GOT3 (cell line): ENCODE data around the gene MYL7.
"Not testable (repeated sequence)": the region's sequence is repeated elsewhere in the genome, so short reads cannot be mapped to it uniquely, and the experiment has no call there.

ENCODE experiments used
- DNase-seq: peaks from one replicate; lab custom pipeline; 2025; ENCODE audit warnings: mixed read lengths; lab: John Stamatoyannopoulos, UW

Gene MYL7, protein sequence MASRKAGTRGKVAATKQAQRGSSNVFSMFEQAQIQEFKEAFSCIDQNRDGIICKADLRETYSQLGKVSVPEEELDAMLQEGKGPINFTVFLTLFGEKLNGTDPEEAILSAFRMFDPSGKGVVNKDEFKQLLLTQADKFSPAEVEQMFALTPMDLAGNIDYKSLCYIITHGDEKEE

DNA sequence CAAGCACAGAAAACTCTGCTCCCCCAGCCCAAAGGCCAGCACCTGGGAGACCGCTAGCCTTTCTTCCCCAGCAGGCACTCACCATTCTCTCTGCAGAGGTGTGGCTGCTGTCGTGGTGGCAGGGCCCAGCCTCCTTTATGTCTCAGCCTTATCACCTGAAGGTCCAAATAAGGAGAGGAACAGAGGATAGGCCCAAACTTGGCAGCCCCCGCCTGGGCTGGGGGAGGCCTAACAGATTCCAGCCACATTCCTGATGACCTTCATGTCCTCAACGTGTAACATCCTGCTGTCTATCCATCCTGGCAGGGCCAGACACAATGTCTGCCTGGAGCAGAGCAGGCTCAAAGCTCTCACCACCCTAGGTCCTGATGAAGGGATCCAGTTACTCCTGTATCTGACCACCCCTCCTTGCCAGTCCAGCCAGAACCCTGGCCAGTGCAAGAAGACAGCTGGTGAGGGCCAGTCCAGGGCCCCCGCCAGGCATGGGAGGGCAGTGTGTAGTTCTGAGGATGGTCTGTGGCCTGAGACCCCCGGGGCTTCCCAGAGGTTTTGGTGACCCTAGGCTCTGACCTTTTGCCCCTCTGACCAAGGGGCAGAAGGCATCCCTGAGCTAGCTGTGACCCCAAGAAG, at the start of gene MYL7:
Gene MYL7, minus strand, starts transcription at position 112 of the 630 bp plus-strand sequence. Its CDS starts 27 bp downstream, at position 85.
- no peak for DNase-seq

DNA sequence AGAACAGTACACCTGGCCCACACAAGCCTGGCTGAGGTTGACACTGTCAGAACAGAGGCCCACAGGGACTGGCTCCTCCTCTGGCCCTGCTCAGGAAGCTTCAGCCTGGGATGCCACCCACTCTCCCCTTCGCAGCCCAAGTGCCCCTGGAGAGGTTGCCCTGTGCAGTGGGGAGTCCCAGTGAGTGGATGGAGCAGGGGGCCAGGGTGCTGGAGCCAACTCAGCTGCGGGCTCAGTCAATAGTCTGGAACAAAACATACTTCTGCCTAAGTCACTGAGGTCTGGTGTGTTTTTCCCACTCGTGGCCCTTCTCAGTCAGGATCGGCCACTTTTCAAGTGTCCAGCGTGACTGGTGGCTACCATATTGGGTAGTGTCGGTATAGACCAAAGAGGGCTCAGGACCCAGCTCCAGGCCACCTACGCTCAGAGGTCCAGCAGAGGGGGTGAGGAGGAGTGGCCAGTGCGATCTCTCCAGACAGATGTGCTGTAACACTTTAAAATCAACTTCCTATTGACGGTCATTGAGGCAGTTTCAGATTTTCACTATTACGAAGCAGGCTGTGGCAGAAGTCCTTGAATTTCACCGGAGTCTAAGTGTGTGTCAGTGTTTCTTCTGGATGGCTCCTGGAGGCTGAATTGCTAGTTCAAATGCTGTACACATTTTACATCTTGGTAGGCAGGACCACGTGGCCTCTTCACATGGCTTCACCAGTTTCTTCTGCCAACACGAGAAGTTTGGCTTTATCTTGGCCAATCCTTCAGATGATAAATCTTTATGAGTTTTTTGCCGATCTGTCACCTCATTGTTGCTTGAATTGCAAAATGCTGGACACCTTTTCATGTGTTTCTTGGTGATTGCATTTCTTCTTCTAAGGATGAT, 49.1 kb upstream of the MYL7 start:
- DNase-seq: no peak

DNA sequence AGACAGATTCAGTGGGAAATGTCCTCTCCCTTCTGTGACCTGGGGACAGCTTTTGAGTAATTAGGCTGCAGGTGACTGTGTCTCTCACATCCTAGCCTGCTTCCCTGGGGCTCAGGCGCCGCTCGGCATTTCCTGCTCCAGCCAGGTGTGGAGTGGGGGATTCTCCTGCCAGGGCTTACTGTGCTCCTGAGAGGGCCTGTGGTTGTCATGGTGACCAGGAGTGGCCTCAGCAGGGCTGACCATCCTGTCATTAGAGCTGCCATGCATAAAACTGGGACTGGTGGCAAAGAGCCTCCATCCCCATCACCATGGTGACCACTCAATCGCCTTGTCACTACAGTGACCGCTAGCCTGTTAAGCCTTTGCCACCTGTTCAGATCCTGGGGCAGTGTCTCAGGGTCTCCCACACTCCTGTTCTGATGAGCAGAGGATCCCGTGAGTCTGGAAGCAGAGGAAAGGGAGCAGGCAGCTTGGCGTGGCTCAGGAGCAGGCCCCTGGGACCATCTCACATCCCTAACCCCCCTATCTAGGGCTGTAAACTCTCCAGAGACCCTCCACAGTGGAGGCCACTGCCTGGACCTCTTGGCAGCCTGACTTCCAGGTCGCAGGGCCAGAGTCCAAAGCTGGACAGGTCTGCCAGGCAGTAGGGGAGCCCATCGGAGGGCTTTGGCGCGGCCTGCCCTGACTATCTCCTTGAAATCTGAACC, 48.3 kb upstream of the MYL7 start, which contains the start of gene GCK:
Gene GCK, minus strand, starts transcription at position 154 of the 707 bp plus-strand sequence. CDS start 486 bp downstream, outside the sequence.
- no peak for DNase-seq

DNA sequence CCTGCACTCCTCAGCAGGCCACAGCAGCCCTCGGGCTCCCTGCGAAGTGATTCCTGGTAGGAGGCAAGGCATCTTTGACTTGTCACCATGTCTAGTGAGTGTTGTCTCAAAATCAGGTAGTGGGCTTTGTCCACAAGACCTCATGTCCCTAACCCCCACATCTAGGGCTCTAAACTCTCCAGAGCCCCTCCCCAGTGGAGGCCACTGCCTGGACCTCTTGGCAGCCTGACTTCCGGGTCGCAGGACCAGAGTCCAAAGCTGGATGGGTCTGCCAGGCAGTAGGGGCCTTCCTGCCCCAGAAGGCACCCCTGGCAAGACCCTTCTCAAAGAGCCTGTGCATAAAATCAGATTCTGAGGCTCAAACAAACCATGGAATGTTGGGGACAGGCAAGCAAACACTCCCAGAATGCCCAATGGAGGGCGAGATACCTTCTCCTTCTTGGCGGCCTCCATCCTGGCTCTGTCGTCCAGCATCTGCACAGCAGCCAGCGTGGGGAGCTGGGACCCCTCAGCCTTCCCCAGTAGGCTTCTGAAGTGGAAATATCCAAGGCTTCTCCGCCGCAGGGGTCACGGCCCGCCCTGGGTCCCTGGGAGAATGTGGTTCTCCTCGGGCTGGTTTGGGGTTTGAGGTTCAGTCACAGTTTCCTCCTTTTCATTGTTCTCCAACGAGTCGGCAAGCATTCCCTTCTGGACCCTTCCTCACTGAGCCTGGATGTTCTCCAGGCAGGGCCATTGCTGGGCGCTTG, 47.5 kb upstream of the MYL7 start:
- DNase-seq: no peak

DNA sequence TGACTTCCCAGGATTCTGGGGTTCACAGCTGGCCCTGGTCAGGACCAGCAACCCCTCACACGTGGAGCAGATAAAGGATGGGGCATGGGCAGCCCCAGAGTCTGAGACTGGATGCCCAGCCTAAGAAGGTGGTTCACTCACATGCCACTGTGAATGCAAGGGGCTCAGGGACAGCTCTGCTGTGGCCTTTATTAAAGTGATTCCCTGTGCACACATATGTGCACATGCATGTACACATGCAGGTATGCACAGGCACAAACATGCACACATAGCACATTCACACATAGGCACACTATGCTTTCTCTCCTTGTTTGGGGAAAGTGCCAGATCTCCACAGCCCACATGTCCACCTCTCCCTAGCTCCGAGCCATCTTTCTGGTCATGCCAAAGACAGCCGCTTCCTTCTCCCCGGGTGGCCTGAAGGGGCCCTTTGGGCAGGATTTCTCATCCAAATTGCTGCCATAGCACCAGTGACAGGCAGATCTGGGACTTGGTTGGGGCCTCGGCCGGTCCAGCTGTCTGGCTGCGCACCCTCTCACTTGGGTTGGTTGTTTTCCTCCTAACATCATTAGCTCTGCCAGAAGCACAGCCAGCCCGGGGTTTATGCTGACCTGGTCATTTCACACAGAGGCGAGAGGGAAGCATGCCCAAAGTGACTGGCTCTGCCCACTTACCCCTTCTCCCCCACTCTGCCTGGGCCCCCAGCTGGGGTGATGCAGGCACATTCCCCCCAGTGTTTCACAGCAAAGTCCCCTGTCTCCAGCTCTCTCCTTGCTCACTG, 46.7 kb upstream of the MYL7 start:
- no peak for DNase-seq

DNA sequence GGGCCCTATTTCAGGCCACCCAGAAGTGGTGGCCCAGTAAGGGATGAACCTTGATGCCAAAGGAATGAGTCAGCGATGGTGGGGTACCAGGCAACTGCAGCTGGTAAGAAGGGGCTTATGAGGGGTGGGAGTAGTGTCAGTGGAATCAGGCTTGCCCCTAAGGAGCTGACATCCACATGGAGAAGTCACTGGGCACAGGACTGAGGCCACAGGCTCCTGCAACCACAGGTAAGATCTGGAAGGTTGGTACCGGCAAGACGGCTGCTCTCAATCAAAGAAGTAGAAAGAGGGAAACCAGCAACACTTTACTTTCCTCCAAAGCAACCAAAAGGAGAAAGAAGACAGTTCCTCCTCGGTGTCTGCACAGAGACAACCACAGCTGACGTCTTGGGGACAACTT, 45.6 kb upstream of the MYL7 start:
- no peak for DNase-seq

DNA sequence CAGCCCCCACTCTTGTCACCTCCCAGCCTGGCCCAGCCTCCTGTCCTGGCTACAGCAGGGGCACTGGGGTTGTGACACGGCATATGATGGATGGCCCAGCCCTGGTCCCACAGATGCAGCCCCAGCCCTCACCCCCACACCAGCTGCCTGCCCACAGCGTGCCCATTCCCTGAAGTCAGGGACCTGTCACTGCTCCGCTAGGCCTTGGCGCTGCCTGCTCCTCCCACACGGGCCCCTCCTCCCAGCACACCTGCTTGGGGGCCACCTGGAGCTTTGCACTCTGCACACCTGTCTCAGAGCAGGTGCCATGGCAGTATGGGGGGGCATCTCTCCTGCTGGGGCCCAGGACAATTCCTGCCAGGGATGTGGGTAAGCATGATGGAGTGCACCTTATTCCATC, 44.6 kb upstream of the MYL7 start:
- no peak for DNase-seq

DNA sequence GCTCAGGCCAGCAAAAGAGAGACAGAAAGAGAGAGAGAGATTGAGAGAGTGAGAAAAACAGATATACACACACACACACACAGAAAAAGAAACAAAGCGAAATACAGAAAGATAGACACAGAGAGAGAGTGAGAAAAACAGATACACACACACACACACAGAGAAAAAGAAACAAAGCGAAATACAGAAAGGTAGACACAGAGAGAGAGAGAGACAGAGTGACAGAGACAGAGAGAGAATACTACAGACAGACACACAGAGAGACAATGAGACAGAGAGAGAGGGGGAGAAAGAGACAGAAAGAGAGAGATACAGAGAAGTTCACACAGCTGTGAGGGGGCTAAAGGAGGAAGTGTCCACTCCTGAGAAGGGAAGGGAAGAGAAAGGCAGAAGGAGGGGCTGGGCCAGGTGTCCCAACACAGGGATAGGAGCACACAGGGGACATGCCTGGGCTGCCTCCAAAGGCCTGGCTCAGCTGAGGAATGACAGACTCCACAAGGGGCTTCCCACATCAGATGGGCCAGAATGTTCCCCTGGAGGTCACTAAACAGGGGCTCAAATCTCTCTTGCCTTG, 43.8 kb upstream of the MYL7 start:
- no peak for DNase-seq

DNA sequence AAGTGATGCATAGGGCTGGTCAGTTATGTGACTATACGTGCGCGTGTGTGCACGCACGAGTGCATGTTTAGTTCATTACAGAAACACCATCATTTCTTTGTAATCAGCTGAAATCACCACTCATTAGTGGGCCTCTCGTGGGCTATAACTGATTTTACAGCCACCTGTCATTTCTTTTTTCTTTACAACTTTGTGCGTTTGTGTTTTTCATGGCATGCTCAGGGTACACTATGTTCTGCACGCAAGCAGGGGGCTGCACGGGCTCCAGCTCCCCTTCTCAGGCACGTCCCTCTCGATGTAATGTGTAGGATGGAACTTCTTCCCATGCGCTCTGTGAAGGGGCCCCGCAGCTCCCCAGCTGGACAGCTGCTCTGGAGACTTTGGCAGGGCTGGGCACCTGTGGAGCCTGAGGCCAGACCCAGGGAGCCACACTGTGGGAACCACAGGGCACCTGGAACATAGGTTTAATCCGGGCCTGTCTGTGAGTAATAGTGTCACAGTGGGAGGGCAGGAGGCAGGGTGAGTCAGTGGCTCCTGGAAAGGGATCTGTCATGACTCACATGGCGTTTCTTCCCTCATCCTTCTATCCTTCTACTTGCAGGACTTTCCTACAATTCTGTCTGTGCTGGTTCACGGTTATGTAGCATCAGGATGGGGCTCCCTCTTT, 43.2 kb upstream of the MYL7 start:
- no peak for DNase-seq

DNA sequence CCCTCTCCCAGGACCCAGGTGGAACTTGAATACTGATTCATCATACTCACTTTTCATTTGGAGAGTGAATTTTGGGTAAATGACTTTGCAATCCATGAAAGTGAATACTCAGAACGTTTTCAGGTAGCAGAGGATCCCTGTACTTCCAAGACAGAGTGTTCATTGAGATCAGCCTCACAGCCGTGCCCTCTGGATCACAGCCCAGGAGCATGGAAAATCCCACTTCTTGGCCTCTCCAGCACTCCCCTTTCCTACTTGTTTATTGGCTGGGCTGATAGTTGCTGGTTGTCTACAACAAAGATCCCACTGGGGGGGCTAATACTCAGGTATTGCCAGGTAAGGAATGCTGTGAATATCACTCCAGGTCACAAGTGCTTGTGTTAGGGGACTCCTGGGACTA, 42.3 kb upstream of the MYL7 start:
- DNase-seq: no peak

DNA sequence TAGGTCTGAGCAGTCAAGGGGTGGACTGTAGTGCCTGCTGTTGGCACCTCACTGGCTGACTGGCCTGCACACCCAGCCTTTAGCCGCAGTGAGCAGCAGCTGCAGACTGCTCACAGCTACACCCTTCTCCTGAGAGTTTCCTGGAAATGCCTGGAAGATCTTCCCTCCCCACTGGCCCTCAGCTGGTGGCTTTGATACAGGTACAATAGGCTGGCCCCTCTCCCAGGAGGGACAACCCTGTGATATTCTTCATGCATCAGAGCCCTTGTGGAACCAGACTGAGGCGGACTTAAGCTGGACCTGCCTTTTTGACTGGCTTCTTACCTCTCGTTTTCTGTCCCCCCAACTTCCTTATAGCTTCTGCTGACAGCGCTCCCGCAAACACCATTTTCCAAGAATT, 41.7 kb upstream of the MYL7 start:
- DNase-seq: no peak

DNA sequence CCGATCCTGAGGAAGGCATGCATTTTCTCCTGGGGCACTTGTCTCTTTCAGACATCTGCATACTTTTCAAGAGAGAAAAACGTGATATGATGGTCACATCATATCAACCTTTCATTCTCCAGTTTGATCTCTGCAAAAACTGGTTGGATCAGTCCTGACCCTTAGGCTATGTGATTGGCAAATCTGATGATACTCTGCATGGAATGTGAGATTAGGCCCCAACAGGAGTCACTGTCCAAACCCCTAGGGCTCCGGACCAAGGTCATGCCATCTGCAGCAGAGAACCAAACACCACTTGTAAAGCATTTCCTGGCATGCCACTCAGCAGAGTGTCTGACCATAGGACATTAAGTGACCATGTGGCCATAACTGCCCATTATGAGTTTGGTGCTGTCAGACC, 39.5 kb upstream of the MYL7 start:
- DNase-seq: no peak

DNA sequence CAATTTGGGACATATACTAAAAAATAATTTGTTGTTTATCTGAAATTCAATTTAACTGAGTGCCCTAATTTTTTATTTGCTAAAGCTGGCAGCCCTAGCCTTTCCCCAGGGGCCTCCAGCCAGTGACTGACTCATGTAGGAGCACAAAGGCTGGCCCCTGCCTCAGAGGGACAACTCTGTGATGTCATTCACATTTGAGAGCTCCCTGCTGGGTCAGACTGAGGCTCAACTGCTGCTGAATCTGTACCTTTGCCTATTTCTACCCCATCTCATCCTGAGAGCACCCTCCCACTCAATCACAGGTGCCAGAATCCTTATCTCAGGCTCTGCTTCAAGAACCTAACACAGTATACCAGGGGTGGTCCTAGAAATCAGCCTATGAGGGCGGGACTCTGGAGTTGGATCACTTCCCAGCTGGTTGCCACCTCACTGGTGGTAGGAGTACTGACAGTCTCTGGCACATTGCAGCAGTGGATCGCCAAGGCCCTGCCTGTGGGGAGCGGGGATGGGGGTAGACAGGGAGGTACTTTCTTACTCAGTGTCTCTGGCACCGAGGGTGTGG, 36.5 kb upstream of the MYL7 start:
- no peak for DNase-seq

DNA sequence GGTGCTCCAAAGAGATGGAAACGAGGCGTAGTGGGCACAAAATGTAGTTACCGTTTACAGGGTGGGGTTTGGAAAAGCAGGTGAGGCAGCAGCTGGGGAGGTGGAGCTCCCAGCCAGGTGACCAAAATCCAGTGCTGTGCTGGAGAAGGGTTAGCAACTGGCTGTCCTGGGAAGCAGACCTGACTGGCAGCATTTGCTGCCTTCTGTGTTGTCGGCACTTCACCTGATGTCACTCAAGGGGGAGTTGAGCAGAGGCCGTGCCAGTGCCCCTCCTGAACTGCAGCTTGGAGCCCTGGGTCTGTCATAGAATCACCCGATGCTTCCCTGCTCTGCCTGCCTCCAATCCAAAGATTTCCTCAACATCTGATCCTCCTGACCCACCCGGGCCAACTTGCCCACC, 35.4 kb upstream of the MYL7 start:
- no peak for DNase-seq

DNA sequence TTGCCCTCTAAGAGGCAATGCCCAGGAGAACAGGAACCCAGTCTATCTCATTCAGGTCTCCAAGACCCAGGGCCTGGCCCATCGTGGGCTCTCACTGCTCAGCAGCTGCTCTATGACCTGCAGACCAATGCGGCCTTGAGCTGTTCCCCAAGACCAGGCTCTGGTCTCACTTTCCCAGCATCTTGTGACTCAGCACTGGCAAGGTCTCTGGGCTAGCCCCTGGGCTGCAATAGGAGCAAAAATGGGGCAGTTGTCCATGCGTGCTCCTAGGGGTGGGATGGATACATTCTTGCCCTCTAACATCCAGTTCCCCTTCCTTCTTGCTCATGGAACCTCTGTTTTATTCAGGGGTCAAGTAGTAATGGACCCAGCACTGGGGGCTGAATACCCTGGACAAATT, 34.6 kb upstream of the MYL7 start:
- no peak for DNase-seq

DNA sequence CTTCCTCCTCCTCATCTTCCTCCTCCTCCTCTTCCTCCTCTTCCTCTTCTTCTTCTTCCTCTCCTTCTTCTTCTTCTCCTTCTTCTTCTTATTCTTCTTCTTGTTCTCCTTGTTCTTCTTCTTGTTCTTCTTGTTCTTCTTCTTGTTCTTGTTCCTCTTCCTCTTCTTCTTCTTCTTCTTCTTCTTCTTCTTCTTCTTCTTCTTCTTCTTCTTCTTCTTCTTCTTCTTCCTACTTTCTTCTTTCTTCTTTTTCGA, 33.5 kb upstream of the MYL7 start:
- not testable (repeated sequence) for DNase-seq

DNA sequence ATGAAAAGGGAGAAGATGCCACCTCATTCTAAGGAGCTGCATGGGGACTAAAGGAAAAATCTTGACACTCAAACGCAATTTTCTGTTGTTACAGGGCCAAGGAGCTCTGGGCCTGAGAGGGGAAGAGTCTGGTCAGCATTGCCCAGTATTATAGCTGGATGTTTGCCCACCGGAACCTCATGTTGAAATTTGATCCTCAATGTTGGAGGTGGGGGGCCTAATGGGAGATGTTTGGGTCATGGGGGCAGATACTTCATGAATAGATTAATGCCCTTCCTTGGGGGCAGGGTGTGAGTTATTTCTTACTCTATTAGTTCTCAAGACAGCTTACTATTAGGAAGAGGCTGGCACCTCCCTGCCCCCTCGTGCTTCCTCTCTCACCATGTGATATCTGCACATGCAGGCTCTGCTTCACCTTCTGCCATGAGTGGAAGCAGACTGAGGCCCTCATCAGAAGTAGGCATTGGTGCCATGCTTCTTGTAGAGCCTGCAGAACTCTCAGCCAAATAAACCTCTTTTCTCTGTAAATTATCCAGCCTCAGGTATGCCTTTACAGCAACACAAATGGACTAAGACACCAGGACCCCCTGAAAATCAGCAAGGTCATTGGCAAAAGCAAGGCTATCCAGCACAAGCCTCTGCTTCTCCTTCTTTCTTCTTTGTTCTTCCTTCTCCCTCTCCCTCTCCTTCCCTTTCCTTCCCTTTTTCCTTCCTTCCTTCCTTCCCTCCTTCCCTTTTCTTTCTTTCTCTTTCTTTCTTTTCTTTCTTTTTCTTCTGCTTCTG, 33.0 kb upstream of the MYL7 start:
- DNase-seq: no peak

DNA sequence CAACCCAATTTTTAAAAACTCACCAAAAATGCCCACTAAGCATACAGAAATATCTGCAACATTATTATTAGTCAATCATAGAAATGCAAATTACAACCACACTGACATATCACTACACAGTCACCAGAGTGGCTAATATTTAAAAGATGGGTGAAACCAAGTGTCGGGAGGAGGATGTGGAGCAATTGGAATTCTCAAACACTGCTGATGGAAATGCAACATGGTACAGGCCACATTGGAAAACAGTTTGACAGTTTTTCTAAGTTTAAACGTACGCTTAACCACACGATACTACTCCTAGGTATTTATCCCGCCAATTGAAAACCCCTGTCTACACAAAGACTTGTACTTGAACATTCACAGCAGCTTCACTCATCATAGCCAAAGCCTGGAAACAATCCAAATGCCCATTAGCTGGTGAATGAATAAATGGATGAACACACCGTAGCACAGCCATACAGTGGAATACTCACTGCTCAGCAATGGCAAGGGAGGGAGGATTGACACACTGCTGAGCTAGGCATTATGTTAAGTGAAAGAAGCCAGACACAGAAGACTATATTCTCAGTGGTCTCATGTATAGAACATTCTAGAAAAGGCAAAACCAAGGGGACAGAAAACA, 31.8 kb upstream of the MYL7 start:
- DNase-seq: no peak

DNA sequence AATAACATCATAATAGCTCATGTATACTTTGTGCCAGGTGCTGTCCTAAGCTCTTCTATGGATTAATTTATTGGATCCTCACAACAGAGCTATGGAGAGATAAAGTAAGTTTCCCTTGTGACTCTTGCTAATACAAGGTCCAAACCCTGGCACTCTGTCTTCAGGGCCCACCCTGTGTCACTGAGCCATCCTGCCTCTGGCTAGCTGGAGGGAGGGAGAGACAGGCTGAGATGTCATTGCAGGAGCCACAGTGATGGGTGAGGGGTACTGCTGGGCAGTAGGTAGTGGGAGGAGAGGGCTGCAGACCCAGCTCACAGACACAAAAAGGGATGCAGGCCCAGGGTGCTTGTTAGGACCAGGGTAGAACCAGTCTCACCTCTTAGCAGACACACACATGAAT, 31.2 kb upstream of the MYL7 start:
- DNase-seq: no peak
